Upper lobe of right lung (tissue), 1 donor: ENCODE results near the gene FAM181B. TPM values are rescaled to one million over a fixed set of nuclear protein-coding genes. Genes with fewer than 3 reads are reported as not detected.

Experiments used
- ATAC-seq: fragments of 200-7000 bp; cut with Tn5 transposase; one replicate; pipeline ENCODE4 v1.9.1; 2020; ENCODE audit warnings: mild to moderate bottlenecking, moderate library complexity
- DNase-seq: peaks from one replicate; pipeline ENCODE4 v3.0.0-alpha.2; 2020
- H3K27ac ChIP-seq: fragments of 200-600 bp; one replicate; pipeline ENCODE4 v1.8.0; 2022
- H3K27me3 ChIP-seq: fragments of 200-600 bp; one replicate; pipeline ENCODE4 v1.8.0; 2022; ENCODE audit warnings: mild to moderate bottlenecking
- H3K36me3 ChIP-seq: fragments of 200-600 bp; one replicate; pipeline ENCODE4 v1.8.0; 2022
- H3K4me1 ChIP-seq: fragments of 200-600 bp; one replicate; pipeline ENCODE4 v1.8.0; 2022
- H3K4me3 ChIP-seq: fragments of 200-600 bp; one replicate; pipeline ENCODE4 v1.8.0; 2022; ENCODE audit warnings: mild to moderate bottlenecking
- H3K9me3 ChIP-seq: fragments of 200-600 bp; one replicate; pipeline ENCODE4 v1.8.0; 2022
- CTCF ChIP-seq: fragments of 200-600 bp; IDR thresholded peaks from one replicate; pipeline ENCODE4 v1.8.0; 2022; ENCODE audit warnings: antibody characterized with exemption
- intact Hi-C: fragments of 100-400 bp; cut with DNase I; formaldehyde crosslinking; loops from one replicate; pipeline ENCODE4 v1.11.0; 2022
- total RNA-seq: library from RNA; stranded (reverse); fragmentation: NEBNext Ultra II Directional; extraction: Animal tissue kit (Norgen Biotek cat#: 25700); gene quantifications from one replicate; pipeline ENCODE4 v1.2.1, GENCODE V29; 2021
- donor health status: DM: no; HTN: yes; CAD: no; lungs with severe emphysema.

Gene FAM181B
- total RNA-seq, 1 donor from 2014 or later = 0.12 TPM

DNA sequence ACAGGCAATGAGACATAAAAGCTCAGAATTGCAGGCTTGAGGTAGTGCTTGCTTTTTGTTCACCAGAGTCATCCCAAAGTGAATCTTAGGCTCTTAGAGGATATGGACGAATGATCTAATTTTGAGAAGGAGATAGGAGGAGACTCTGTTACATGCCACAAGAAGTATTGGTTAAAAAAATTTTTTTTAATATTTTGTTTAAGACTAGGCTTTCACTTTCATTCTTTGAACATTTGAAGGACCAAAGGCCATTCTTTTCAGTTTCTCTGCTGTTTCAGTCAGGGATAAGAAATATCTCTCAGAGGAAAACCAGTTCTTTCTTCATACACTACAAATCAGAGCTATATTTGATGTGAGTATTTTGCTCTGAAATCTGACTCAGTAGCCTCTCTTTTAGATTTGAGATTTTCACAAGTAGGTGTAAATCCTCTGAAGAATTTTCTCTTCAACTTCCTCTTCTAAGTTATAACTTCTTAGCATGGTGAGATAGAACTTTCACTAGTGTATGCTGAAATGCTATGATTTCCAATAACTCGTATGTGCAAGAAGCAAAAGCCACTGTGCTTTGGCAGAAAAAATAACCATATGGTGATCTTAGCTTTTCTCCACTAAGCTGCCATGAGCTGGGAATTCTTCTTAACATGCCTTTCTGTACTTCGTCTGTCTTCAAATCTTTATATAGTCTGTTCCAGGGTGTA lies 24.1 kb upstream of the FAM181B start:
- H3K9me3 ChIP-seq = no peaks in the 10 kb centered on the region
- no peaks in the 10 kb centered on the region for H3K27me3 ChIP-seq
- ATAC-seq (no peak), DNase-seq (no peak)
- H3K27ac ChIP-seq = no peak overlapping the region
- no peaks in the 10 kb centered on the region for H3K36me3 ChIP-seq
- no peaks in the 10 kb centered on the region for H3K4me1 ChIP-seq
- intact Hi-C loops = no loop called here
- no peak overlapping the region for H3K4me3 ChIP-seq
- TF ChIP-seq CTCF = no peak

- Histone ChIP-seq H3K4me1 (no peaks in the 10 kb centered on the region), H3K27me3 (no peaks in the 10 kb centered on the region), H3K27ac (no peak overlapping the region), H3K4me3 (no peak overlapping the region), H3K9me3 (no peaks in the 10 kb centered on the region), H3K36me3 (no peaks in the 10 kb centered on the region)
- TF ChIP-seq CTCF = no peak
- DNase-seq (no peak), ATAC-seq (no peak)
- intact Hi-C loops = no loop called here
Observed at GRCh38 chr11:82756765-82757639, 23.3 kb upstream of the FAM181B start.

DNA sequence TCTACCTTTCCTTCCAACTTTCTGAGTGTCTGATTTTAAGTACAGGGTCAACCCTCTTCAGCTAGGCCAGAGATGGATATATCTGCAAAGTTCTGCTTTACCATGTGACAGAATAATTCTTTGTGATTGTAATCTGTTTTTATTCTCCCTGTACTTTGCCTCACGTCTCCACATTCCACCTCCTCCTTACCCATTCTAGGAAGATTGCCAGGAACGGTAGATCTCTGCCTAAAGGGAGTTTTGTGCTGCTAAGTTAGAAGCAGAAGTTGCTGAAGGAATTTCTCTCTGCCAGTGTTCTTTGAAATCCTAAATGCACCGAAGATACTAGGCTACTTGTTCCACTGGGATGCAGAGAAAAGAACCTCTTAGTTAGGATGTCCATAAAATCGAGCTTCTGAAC lies 20.7 kb upstream of the FAM181B start:
- Histone ChIP-seq H3K4me1 (no peaks in the 10 kb centered on the region), H3K9me3 (no peaks in the 10 kb centered on the region), H3K36me3 (no peaks in the 10 kb centered on the region), H3K4me3 (no peak overlapping the region), H3K27ac (no peak overlapping the region), H3K27me3 (no peaks in the 10 kb centered on the region)
- ATAC-seq = no peak
- DNase-seq = no peak
- no peak for TF ChIP-seq CTCF
- intact Hi-C loops = no loop called here

GRCh38 chr11:82753921-82754320 lies 20.3 kb upstream of the FAM181B start:
- H3K27me3 ChIP-seq = no peaks in the 10 kb centered on the region
- no peak for ATAC-seq
- intact Hi-C loops = no loop called here
- H3K9me3 ChIP-seq = no peaks in the 10 kb centered on the region
- no peak overlapping the region for H3K27ac ChIP-seq
- TF ChIP-seq CTCF = no peak
- H3K4me1 ChIP-seq = no peaks in the 10 kb centered on the region
- no peak overlapping the region for H3K4me3 ChIP-seq
- H3K36me3 ChIP-seq = no peaks in the 10 kb centered on the region
- no peak for DNase-seq

DNA sequence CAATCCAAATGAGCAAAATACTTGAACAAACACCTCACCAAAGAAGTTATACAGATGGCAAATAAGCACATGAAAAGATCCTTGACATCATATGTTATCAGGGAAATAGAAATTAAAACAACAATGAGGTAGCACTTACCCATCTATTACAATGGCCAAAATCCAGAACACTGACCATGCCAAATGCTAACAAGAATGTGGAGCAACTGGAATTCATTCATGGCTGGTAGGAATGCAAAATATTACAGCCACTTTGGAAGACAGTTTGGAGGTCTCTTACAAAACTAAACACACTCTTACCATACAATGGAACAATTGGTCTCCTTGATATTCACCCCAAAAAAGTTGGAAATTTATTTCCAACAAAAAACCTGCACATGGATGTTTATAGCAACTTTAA lies 19.1 kb upstream of the FAM181B start:
- no peaks in the 10 kb centered on the region for H3K27me3 ChIP-seq
- H3K27ac ChIP-seq = no peak overlapping the region
- no peaks in the 10 kb centered on the region for H3K4me1 ChIP-seq
- DNase-seq = no peak
- intact Hi-C loops = no loop called here
- no peaks in the 10 kb centered on the region for H3K9me3 ChIP-seq
- no peak overlapping the region for H3K4me3 ChIP-seq
- ATAC-seq = no peak
- no peaks in the 10 kb centered on the region for H3K36me3 ChIP-seq
- TF ChIP-seq CTCF = no peak
